Activated CD4-positive, alpha-beta T cell treated with anti-CD3 and anti-CD28 coated beads, Interleukin-2, amount 10 ng/mL, durations not matched to agents 7 days and 5 days (primary cell): ENCODE data around the gene ADCY3. TPM values are rescaled to one million over a fixed set of nuclear protein-coding genes. Genes with fewer than 3 reads are reported as not detected.

Source experiments
- CTCF ChIA-PET: fragments of 350-600 bp; sonication (Branson Sonifier 250); formaldehyde crosslinking; loops from one replicate; lab custom pipeline; 2021; ENCODE audit warnings: antibody characterized with exemption; lab: Charles Lee
- POLR2A ChIA-PET: fragments of 350-600 bp; sonication (Branson Sonifier 250); formaldehyde crosslinking; loops from one replicate; lab custom pipeline; 2021; ENCODE audit warnings: antibody characterized with exemption; lab: Charles Lee
- DNase-seq: peaks from one replicate; pipeline ENCODE4 v3.0.0-alpha.2; 2020
- H3K27ac Mint-ChIP-seq: one replicate; pipeline ENCODE4 v1.8.0; 2021; ENCODE audit warnings: mild to moderate bottlenecking, moderate library complexity, mixed read lengths
- H3K27me3 Mint-ChIP-seq: one replicate; pipeline ENCODE4 v1.8.0; 2021; ENCODE audit warnings: mixed read lengths
- H3K36me3 Mint-ChIP-seq: one replicate; pipeline ENCODE4 v1.8.0; 2021; ENCODE audit warnings: low read depth, mixed read lengths
- H3K4me1 Mint-ChIP-seq: one replicate; pipeline ENCODE4 v1.8.0; 2021; ENCODE audit warnings: mixed read lengths
- H3K4me3 Mint-ChIP-seq: one replicate; pipeline ENCODE4 v1.8.0; 2021; ENCODE audit warnings: mild to moderate bottlenecking, moderate library complexity, mixed read lengths
- H3K9me3 Mint-ChIP-seq: one replicate; pipeline ENCODE4 v1.8.0; 2021; ENCODE audit warnings: mixed read lengths
- total RNA-seq, 2 experiments: library from RNA; stranded (reverse); gene quantifications; one replicate each; pipeline ENCODE4 v1.2.3, GENCODE V29; 2021

The ADCY3 gene
- total RNA-seq, 2 experiments from 2014 or later = 60.8 to 67.2 TPM

DNA sequence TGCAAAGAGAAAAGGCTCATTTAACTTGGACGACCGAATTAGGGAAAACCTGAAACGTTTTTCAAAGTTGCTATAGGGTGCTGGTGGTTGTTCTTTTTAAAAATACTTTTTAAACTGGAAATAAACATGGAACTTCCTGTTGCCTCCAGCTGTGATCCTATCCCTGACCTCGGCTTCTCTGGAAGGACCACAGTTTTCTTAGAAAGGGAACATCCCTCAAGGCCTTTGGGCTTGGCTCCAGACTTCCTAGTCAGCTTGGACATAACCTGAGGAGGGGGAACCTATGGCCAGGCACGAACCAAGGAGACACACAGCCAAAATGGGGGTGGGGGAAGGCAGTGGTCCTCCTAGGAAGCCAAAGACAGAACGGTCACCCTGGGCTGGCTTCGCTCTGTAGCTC is 69.1 kb downstream of the ADCY3 start:
- H3K9me3 Mint-ChIP-seq = no peaks in the 10 kb centered on the region
- peaks cover 2% of the 10 kb centered on the region for H3K4me1 Mint-ChIP-seq
- POLR2A ChIA-PET = no interaction called here
- no peak overlapping the region for H3K4me3 Mint-ChIP-seq
- no peak for DNase-seq
- peaks cover 4% of the 10 kb centered on the region for H3K36me3 Mint-ChIP-seq
- H3K27ac Mint-ChIP-seq = no peak overlapping the region
- CTCF ChIA-PET = interaction anchor here (0.6 kb wide), 1 partner anchor 533 kb away, joined by 3 read pairs; no protein-coding TSS in a partner anchor
- H3K27me3 Mint-ChIP-seq = no peaks in the 10 kb centered on the region

DNA sequence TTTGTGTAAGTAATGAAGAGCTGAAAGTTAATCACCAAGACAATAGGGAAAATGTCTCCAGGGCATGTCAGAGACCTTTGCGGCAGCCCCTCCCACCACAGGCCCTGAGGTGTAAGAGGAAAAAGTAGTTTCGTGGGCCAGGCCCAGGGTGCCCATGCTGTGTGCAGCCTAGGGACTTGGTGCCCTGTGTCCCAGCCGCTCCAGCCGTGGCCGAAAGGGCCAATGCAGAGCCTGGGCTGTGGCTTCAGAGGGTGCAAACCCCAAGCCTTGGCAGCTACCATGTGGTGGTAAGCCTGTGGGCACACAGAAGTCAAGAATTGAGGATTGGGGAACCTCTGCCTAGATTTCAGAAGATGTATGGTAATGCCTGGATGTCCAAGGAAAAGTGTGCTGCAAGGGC is 74.3 kb downstream of the ADCY3 start:
- peaks cover 3% of the 10 kb centered on the region for H3K4me1 Mint-ChIP-seq
- H3K36me3 Mint-ChIP-seq = no peaks in the 10 kb centered on the region
- H3K27ac Mint-ChIP-seq = no peak overlapping the region
- no peak overlapping the region for H3K4me3 Mint-ChIP-seq
- no peak for DNase-seq
- H3K9me3 Mint-ChIP-seq = no peaks in the 10 kb centered on the region
- CTCF ChIA-PET = no interaction called here
- POLR2A ChIA-PET = no interaction called here
- H3K27me3 Mint-ChIP-seq = no peaks in the 10 kb centered on the region

DNA sequence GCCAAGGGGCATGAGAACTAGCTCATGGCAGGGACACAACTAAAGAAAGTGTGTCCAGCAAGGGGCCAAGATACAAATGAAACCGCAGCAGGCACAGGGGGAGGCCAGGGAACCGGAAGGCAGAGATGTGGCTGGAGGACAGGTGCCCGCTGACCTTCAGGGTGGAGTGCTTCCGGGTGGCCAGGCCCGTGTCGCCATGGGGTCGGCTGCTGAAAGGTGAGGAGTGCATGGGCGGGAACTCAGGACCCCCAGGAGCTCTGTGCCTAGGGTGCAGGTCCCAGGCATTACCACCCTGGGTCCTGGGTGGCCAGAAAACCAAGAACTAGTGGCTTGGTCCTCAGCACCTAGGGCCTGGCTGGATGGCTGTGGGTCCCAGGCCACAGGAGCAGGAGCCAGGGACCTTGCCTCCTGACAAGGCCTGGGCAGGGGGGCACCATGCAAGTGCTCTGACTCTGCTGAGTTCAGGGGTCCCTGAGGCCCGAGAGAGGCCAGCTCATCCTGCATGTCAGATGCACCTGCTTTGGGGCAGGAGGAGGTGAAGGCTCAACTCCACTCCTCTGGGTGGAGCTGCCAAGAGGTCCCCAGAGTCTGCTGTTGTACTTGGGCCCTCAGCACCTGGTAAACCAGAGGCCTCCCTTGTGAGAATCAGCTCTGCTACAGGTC is 75.9 kb downstream of the ADCY3 start:
- H3K9me3 Mint-ChIP-seq = no peaks in the 10 kb centered on the region
- ChIA-PET POLR2A (no interaction called here), CTCF (interaction anchor here (0.6 to 0.8 kb wide), 2 partner anchors 9 to 160 kb away, joined by 3 read pairs; no protein-coding TSS in a partner anchor)
- H3K27ac Mint-ChIP-seq = no peak overlapping the region
- peaks cover 3% of the 10 kb centered on the region for H3K4me1 Mint-ChIP-seq
- no peaks in the 10 kb centered on the region for H3K36me3 Mint-ChIP-seq
- no peak overlapping the region for H3K4me3 Mint-ChIP-seq
- no peaks in the 10 kb centered on the region for H3K27me3 Mint-ChIP-seq
- no peak for DNase-seq

DNA sequence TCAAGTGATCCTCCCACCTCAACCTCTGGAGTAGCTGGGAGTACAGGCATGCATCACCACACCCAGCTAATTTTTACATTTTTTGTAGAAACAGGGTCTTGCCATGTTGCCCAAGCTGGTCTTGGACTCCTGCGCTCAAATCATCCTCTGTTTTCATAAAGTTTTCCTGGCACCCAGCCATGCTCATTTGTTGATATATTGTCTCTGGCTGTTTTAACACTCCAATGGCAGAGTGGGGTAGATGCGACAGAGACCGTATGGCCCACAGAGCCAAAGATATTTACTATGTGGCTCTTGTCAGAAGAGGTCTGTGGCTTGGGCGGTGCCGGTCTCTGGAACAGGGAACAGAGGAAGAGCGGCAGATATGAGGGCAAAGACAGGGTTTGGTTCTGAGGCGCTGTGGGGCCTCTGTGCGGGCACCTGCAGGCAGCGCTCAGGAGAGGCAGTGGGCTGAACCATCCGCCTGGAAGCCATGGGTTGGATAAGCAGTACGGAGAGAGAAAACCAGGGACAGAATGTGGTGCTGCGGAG is 76.6 kb downstream of the ADCY3 start:
- H3K4me1 Mint-ChIP-seq = peaks cover 3% of the 10 kb centered on the region
- ChIA-PET CTCF (interaction anchor here (0.7 kb wide), 1 partner anchor 16 kb away, joined by 3 read pairs; no protein-coding TSS in a partner anchor), POLR2A (no interaction called here)
- no peaks in the 10 kb centered on the region for H3K27me3 Mint-ChIP-seq
- no peak overlapping the region for H3K27ac Mint-ChIP-seq
- no peaks in the 10 kb centered on the region for H3K36me3 Mint-ChIP-seq
- no peak for DNase-seq
- no peak overlapping the region for H3K4me3 Mint-ChIP-seq
- H3K9me3 Mint-ChIP-seq = no peaks in the 10 kb centered on the region

DNA sequence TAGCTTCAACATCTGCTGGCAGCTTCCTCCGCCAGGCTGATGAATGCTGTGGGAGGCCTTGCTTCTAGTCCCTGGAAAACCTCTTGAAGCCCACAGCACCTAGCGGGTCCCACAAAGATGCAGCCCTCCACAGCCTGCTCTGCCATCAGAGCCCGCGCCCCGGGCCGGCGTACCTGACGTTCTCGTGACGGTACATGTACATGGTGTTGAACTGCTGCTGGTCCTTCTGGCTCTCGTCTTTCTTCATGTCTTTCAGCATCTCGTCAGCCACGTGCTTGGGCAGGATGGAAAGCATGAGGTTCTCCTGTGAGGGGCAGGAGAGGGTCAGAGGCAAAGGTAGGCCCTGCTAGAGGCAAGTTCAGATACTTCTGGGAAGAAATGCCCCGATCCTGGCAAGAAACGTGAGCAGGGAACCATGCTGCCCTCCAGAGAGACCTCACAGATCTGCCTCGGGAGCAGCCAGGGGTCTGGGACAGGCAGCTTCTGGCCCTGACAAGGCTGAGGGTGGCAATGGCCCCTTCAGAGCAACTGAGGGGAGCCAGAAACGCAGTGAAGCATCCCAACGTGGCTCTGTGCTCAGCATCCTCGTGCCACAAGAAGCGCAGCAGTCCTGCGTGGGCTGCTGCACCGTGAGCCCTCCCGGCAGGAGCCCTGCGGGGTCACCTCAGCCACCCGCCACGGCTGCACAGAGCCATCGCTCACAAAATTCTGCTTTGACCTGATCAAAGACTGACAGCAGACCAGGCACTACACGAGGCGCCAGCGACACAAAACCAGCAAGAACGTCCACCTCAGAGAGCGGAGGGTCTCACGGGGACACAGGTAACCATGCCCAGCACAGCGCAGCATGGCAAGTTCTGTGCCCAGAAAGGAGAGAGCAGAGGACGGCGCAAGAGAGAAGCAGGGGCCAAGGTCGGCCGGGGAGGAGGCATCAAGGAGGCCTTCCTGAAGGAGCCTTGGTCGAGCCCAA is 77.7 kb downstream of the ADCY3 start:
- DNase-seq = no peak
- H3K9me3 Mint-ChIP-seq = no peaks in the 10 kb centered on the region
- POLR2A ChIA-PET = no interaction called here

DNA sequence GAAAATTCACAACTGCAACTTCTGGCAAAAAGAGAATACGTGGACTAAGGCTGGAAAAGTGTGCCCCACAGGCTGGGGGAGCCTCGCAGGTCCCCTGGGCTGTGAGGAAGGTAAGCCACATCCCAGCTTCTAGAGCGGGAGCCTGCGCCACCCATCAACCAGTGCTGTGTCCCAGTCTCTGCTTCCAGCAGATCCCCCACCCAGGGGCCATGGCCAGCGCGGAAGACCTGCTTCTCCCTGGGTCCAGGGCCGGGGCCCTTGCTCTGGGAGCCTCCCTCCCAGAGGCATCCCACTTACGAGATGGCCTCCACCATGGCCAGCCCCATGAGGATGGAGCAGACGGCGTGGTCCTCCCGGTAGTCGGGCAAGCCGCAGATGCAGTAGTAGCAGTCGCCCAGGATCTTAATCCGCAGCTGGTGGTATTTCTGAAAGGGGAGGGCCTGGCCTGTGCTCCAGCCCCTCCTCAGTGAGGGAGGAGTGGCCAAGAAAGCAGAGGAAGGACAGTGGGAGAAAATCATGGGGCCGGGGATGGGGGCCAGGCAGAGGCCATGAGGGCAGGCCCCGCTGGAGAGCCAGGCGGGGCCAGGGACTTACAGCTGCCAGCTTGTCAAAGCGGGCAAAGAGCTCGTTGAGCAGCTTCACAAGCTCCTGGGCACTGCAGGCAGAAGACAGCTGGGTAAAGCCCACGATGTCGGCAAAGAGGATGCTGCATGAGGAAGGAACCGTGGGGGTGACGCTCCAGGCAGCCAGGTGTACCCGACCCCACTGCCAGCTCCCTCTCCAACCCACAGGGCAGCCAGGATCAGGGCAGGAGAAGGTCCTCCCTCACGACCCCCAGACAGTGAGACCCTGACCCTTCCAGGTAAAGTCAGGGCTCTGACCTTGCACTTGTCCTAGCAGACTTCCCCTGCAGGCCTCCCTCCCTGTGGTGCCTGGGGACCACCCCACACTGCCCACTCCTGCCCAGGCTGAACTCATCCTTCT is 78.8 kb downstream of the ADCY3 start:
- H3K36me3 Mint-ChIP-seq = peaks cover 1% of the 10 kb centered on the region
- peaks cover 3% of the 10 kb centered on the region for H3K4me1 Mint-ChIP-seq
- ChIA-PET POLR2A (no interaction called here), CTCF (interaction anchor here (0.6 to 0.9 kb wide), 2 partner anchors 9 to 12 kb away, joined by 3 read pairs; no protein-coding TSS in a partner anchor)
- no peaks in the 10 kb centered on the region for H3K27me3 Mint-ChIP-seq
- no peak for DNase-seq
- H3K4me3 Mint-ChIP-seq = no peak overlapping the region
- no peaks in the 10 kb centered on the region for H3K9me3 Mint-ChIP-seq
- no peak overlapping the region for H3K27ac Mint-ChIP-seq

More for the DNA sequence above, 77.7 kb downstream of the ADCY3 start:
- H3K27ac Mint-ChIP-seq = no peak overlapping the region
- no peak overlapping the region for H3K4me3 Mint-ChIP-seq
- no peaks in the 10 kb centered on the region for H3K36me3 Mint-ChIP-seq
- CTCF ChIA-PET = interaction anchor here (0.7 to 0.9 kb wide), 2 partner anchors 10 to 15 kb away, joined by 3 read pairs; no protein-coding TSS in a partner anchor
- peaks cover 3% of the 10 kb centered on the region for H3K4me1 Mint-ChIP-seq
- no peaks in the 10 kb centered on the region for H3K27me3 Mint-ChIP-seq

DNA sequence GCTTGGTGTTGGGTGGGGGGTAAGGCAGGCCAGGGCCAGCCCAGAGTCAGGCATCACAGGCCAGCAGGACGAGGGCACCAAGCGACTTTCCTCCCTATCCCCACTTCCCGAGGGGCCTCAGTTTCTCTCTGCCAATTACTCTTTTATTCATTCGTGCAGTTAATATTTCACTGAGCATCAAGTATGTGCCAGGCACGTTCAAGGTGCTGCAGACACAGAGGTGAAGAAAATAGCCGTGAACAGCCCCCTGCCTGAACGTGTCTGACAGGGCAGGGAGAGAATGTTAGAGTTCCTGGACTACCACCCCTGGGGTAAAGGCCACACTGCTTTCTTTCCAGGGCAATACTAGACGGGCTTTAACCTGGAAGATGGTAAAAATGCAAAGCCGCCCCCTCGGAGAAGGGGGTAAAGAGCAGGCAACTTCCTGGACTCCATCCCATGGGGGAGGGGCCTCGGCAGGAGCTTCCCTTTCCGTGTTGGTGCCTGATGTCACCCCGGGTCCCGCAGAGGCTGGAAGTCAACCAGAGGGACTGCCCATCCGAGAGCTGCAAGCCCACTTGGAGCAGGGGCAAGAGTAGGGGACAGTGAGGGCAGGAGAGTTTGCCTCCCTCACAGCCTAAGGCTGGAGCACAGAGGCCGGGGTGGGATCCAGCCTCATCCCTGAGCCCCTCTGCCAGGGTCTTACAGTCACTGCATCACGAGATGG is 79.7 kb downstream of the ADCY3 start:
- DNase-seq = no peak
- no peak overlapping the region for H3K4me3 Mint-ChIP-seq
- peaks cover under 1% of the 10 kb centered on the region for H3K4me1 Mint-ChIP-seq
- ChIA-PET CTCF (no interaction called here), POLR2A (interaction anchor here (0.6 kb wide), 1 partner anchor 481 kb away, joined by 3 read pairs; no protein-coding TSS in a partner anchor)
- no peaks in the 10 kb centered on the region for H3K9me3 Mint-ChIP-seq
- peaks cover 1% of the 10 kb centered on the region for H3K36me3 Mint-ChIP-seq
- no peak overlapping the region for H3K27ac Mint-ChIP-seq
- H3K27me3 Mint-ChIP-seq = no peaks in the 10 kb centered on the region

DNA sequence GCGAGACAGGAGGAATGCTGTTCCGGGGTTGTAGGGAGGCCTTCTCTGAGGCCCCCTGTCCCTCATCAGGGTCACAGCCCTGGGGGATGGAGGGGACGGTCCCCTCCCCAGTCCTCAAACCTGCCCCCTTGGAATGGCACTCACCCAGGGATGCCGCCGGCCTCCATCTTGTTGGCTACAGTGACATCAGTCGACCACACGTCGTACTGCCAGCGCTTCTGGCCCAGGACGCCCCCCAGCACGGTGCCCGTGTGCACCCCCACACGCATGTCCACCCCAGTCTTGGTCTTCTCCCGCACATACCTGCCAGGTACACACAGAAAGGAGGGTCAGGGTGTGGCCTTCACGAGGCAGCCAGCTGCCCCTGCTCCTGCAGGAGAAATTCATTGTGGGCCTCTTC is 80.3 kb downstream of the ADCY3 start:
- POLR2A ChIA-PET = interaction anchor here (0.6 kb wide), 1 partner anchor 480 kb away, joined by 3 read pairs; no protein-coding TSS in a partner anchor
- DNase-seq = no peak
- Mint-ChIP-seq H3K27me3 (no peaks in the 10 kb centered on the region), H3K4me3 (no peak overlapping the region), H3K4me1 (no peaks in the 10 kb centered on the region), H3K9me3 (no peaks in the 10 kb centered on the region), H3K27ac (no peak overlapping the region), H3K36me3 (peaks cover 1% of the 10 kb centered on the region)
- CTCF ChIA-PET = no interaction called here

DNA sequence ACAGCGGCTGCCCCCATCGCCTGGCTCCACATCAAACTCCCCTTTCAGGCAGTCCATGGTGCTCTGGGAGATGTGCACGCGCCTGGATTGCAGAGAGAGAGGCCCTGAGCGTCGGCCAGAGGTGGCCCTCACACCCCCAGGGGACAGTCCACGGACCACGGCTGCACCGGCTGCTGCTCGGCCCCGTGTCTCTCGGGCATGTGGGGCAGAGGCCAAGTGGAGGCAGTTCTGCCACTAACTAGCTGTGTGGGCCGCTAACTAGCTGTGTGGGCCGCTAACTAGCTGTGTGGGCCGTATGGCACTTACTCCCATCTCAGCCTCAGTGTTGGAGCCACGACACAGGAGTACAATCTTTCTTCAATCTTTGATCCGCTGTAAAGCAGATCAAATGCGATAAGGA is 81.5 kb downstream of the ADCY3 start:
- peaks cover 1% of the 10 kb centered on the region for H3K36me3 Mint-ChIP-seq
- H3K27ac Mint-ChIP-seq = no peak overlapping the region
- H3K4me1 Mint-ChIP-seq = no peaks in the 10 kb centered on the region
- ChIA-PET POLR2A (no interaction called here), CTCF (no interaction called here)
- H3K4me3 Mint-ChIP-seq = no peak overlapping the region
- DNase-seq = no peak
- no peaks in the 10 kb centered on the region for H3K9me3 Mint-ChIP-seq
- H3K27me3 Mint-ChIP-seq = no peaks in the 10 kb centered on the region

DNA sequence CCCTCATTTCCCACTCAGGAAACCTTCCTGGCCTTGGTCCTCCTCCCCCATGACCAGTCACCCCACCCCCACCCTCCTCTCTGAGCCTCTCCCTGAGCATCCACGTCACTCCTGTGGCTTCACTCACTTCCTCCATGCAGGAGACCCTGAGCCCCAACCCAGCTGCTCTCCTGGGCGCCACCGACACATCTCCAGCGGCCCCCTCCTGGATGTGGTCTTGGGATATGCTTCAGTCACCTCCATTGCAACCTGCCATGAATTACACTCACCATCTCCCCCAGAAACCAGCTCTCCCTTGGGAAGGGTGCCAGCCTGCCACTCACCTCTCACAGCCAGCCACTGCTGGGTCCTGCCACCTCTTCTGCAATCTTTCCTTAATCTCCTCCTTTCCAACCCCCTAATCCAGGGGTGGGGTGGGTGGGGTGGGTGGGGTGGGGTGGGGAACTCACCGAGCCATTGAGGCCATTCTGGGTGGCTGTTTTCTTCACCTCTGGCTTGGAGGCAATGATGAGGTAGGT is 82.0 kb downstream of the ADCY3 start:
- no peak overlapping the region for H3K4me3 Mint-ChIP-seq
- no peaks in the 10 kb centered on the region for H3K9me3 Mint-ChIP-seq
- DNase-seq = no peak
- H3K27me3 Mint-ChIP-seq = no peaks in the 10 kb centered on the region
- ChIA-PET POLR2A (no interaction called here), CTCF (interaction anchor here (0.5 kb wide), 1 partner anchor 8 kb away, joined by 3 read pairs; no protein-coding TSS in a partner anchor)
- H3K36me3 Mint-ChIP-seq = peaks cover 1% of the 10 kb centered on the region
- no peaks in the 10 kb centered on the region for H3K4me1 Mint-ChIP-seq
- H3K27ac Mint-ChIP-seq = no peak overlapping the region

DNA sequence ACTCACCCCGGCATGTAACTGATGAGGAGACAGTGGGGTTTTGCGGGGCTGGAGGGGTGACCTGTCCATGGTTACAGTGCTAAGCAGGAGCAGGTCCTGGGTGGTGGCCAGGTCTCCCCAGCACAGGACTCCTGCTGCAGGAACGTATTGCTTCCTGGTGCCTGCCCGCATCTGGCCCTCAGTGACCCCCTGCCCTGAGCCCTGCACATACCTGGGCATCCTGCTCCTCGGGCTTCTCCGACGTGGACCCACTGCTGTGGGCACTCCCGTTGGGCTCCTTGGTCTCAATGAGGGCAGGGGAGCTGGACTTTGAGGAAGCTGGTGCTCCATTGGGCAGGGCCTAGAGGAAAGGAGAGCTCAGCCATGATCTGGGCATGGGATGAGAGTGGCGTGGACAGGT is 83.3 kb downstream of the ADCY3 start:
- CTCF ChIA-PET = interaction anchor here (0.5 to 1.5 kb wide), 2 partner anchors 9 to 65 kb away, joined by 3 to 4 read pairs; no protein-coding TSS in a partner anchor

More for the DNA sequence above, 83.3 kb downstream of the ADCY3 start:
- DNase-seq = no peak
- H3K27me3 Mint-ChIP-seq = no peaks in the 10 kb centered on the region
- no peak overlapping the region for H3K4me3 Mint-ChIP-seq
- H3K27ac Mint-ChIP-seq = no peak overlapping the region
- H3K36me3 Mint-ChIP-seq = peaks cover 1% of the 10 kb centered on the region
- no peaks in the 10 kb centered on the region for H3K9me3 Mint-ChIP-seq
- POLR2A ChIA-PET = no interaction called here
- H3K4me1 Mint-ChIP-seq = no peaks in the 10 kb centered on the region
